Gastroesophageal sphincter (tissue), 4 donors: ENCODE measurements around the gene INO80. TPM values are rescaled to one million over a fixed set of nuclear protein-coding genes. Genes with fewer than 3 reads are reported as not detected.

Source experiments
- ATAC-seq: fragments of 150-250 bp; one replicate; pipeline ENCODE4 v1.9.1; 2016; ENCODE audit warnings: mild to moderate bottlenecking, moderate library complexity
- H3K27ac ChIP-seq, 4 donors: fragments of 200-600 bp; sonication (generic) in 3 of 4; 1 replicate in 3 of 4; 2 replicates in 1 of 4; pipeline ENCODE4 v1.5.1; 2016 to 2019
- H3K27me3 ChIP-seq: fragments of 200-600 bp; sonication (generic); one replicate; pipeline ENCODE4 v1.5.1; 2019
- H3K36me3 ChIP-seq, 2 donors: fragments of 200-600 bp; sonication (generic); one replicate each; pipeline ENCODE4 v1.5.1; 2019; ENCODE audit warnings: control low read depth in 1 of 2
- H3K4me1 ChIP-seq, 3 donors: fragments of 200-600 bp; sonication (generic); 1 replicate in 2 of 3; 2 replicates in 1 of 3; pipeline ENCODE4 v1.5.1; 2016 to 2019; ENCODE audit warnings: control low read depth in 2 of 3
- H3K4me3 ChIP-seq, 2 donors: fragments of 200-600 bp; sonication (generic); one replicate each; pipeline ENCODE4 v1.5.1; 2019; ENCODE audit warnings: mild to moderate bottlenecking in 1 of 2, moderate library complexity in 1 of 2
- H3K9me3 ChIP-seq, 3 donors: fragments of 200-600 bp; sonication (generic); one replicate each; pipeline ENCODE4 v1.5.1; 2017 to 2019; ENCODE audit warnings: control low read depth in 2 of 3
- CTCF ChIP-seq, 4 experiments: fragments of 200-600 bp in 2 of 4; fragments of 450-650 bp in 2 of 4; sonication (generic) in 1 of 4; IDR thresholded peaks; one replicate each; pipeline ENCODE4 v1.5.1; 2017 to 2019; ENCODE audit warnings: antibody characterized with exemption in 4 of 4, mild to moderate bottlenecking in 2 of 4, moderate library complexity in 2 of 4
- EP300 ChIP-seq: sonication (generic); formaldehyde crosslinking; IDR thresholded peaks from one replicate; pipeline ENCODE4 v1.6.1; 2017; ENCODE audit warnings: antibody characterized with exemption, mild to moderate bottlenecking
- POLR2A ChIP-seq, 2 donors: fragments of 450-650 bp; IDR thresholded peaks; one replicate each; pipeline ENCODE4 v1.6.1; 2017; ENCODE audit warnings: antibody characterized with exemption in 2 of 2, mild to moderate bottlenecking in 2 of 2, moderate library complexity in 1 of 2
- POLR2AphosphoS5 ChIP-seq: sonication (generic); formaldehyde crosslinking; IDR thresholded peaks from one replicate; pipeline ENCODE4 v1.6.1; 2017; ENCODE audit warnings: antibody characterized with exemption
- WGBS, 2 donors: methylation state at CpG; one replicate each; pipeline ENCODE4 v1.1.5; 2018; ENCODE audit warnings: low coverage in 1 of 2; 5-methylcytosine and 5-hydroxymethylcytosine counted together
- total RNA-seq, 4 donors: library from RNA; depleted of rRNA; stranded (reverse); fragments of >200 nt; gene quantifications; one replicate each; pipeline ENCODE4 v1.1.0, GENCODE V29; 2016

The INO80 gene
- total RNA-seq, 4 donors from 2014 or later, result 18.0 to 61.3 (median 32.2) TPM

DNA sequence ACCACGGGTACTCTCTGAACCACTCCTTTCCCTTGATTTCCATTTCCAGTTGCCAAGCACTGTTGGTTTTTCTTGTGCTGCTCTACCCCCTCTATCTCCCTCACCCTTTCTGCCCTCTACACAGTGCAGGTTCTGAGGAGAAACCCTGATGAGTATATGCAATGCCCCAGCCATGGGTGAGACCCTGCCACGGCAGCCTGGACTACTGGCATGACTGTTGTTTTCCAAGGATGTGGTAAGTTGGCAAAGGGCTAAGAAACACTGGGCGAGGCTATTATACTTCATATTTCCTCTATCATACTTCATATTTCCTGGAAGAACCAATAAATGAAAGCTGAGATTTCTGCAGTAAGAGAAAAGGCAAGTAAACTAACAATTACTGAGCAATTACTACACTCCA is 134.9 kb downstream of the INO80 start:
- no peak overlapping the region for H3K4me3 ChIP-seq
- H3K27ac ChIP-seq, result no peak overlapping the region
- 58% methylated on average over 3 of the region's 3 CpGs; no CpG with 5 or more reads in 1 of the 2 donors for WGBS, 2 donors
- H3K27me3 ChIP-seq, result no peaks in the 10 kb centered on the region
- TF ChIP-seq POLR2AphosphoS5 (no peak), CTCF (IDR thresholded peaks at IDR 0.05) (no peak), EP300 (no peak), POLR2A (IDR thresholded peaks at IDR 0.05) (no peak)
- H3K36me3 ChIP-seq, result peaks cover 0 to 100% of the 10 kb centered on the region in 2 donors
- H3K4me1 ChIP-seq, result no peaks in the 10 kb centered on the region
- no peak for ATAC-seq
- no peaks in the 10 kb centered on the region for H3K9me3 ChIP-seq

- no peak for ATAC-seq
- TF ChIP-seq EP300 (no peak), POLR2AphosphoS5 (no peak), CTCF (IDR thresholded peaks at IDR 0.05) (no peak), POLR2A (IDR thresholded peaks at IDR 0.05) (no peak)
- WGBS, 2 donors, result 93 to 100% methylated on average over 1 to 4 of the region's 4 CpGs
Observed at GRCh38 chr15:40978562-40978961, 137.5 kb downstream of the INO80 start.

GRCh38 chr15:40978141-40978540 is 137.9 kb downstream of the INO80 start:
- Histone ChIP-seq H3K4me3 (no peak overlapping the region), H3K36me3 (peaks cover 0 to 78% of the 10 kb centered on the region in 2 donors), H3K4me1 (no peaks in the 10 kb centered on the region), H3K27me3 (no peaks in the 10 kb centered on the region), H3K9me3 (no peaks in the 10 kb centered on the region), H3K27ac (no peak overlapping the region)
- no peak for TF ChIP-seq POLR2AphosphoS5
- TF ChIP-seq POLR2A (IDR thresholded peaks at IDR 0.05), result no peak
- TF ChIP-seq CTCF (IDR thresholded peaks at IDR 0.05), result no peak
- TF ChIP-seq EP300, result no peak
- ATAC-seq, result no peak
- WGBS, 2 donors, result 75 to 100% methylated on average over 1 to 2 of the region's 2 CpGs

More at GRCh38 chr15:40978562-40978961, 137.5 kb downstream of the INO80 start:
- Histone ChIP-seq H3K9me3 (no peaks in the 10 kb centered on the region), H3K27ac (no peak overlapping the region), H3K36me3 (peaks cover 0 to 82% of the 10 kb centered on the region in 2 donors), H3K4me3 (no peak overlapping the region), H3K4me1 (no peaks in the 10 kb centered on the region), H3K27me3 (no peaks in the 10 kb centered on the region)

DNA sequence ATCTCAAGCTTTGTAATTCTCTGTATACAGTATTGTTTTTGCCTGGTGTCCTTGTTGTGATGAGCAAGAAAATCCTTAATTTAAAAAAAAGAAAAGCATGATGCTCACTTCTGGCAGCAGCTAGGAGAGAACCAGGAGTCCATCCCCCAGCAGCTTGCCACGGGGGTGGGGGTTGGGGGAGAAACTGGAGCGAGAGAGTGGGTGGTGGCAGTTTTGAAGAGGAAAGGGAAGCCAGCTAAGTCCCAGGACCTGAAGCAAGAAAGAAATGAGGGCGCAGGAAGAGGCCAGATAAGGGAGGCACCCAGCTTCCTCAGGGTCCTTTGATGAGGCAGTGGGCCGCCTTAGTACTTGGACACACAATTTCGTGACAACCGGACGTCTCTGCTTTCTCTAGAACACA is 139.3 kb downstream of the INO80 start:
- 65 to 71% methylated on average over 5 to 7 of the region's 7 CpGs for WGBS, 2 donors
- no peak for ATAC-seq
- H3K4me3 ChIP-seq, result no peak overlapping the region
- H3K36me3 ChIP-seq, result peaks cover 0 to 65% of the 10 kb centered on the region in 2 donors
- no peaks in the 10 kb centered on the region for H3K27me3 ChIP-seq
- H3K27ac ChIP-seq, result no peak overlapping the region
- H3K4me1 ChIP-seq, result no peaks in the 10 kb centered on the region
- no peaks in the 10 kb centered on the region for H3K9me3 ChIP-seq
- TF ChIP-seq POLR2AphosphoS5, result no peak
- TF ChIP-seq POLR2A (IDR thresholded peaks at IDR 0.05), result no peak
- no peak for TF ChIP-seq CTCF (IDR thresholded peaks at IDR 0.05)
- TF ChIP-seq EP300, result no peak

DNA sequence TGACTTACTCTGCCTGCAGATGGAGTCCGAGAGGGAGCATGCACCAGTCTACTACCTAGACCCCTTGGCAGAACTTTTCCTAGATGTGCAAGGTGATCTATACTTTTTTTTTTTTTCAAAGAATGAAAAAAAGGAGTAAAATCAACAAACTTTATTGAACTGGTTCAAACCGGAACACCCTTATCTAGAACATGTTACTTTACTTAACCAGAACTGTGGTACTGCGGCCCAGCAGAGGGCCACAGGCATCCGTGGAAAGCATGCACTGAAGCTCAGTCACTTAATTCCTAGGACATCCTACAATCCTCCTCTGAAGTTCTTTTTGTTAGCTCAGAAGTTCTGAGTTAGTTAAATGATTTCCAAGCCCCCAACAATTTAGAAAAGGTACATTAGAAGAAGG is 141.2 kb downstream of the INO80 start:
- 74 to 87% methylated on average over 3 to 4 of the region's 4 CpGs for WGBS, 2 donors
- Histone ChIP-seq H3K9me3 (no peaks in the 10 kb centered on the region), H3K27me3 (no peaks in the 10 kb centered on the region), H3K27ac (no peak overlapping the region), H3K36me3 (peaks cover 0 to 45% of the 10 kb centered on the region in 2 donors), H3K4me3 (no peak overlapping the region), H3K4me1 (no peaks in the 10 kb centered on the region)
- no peak for TF ChIP-seq POLR2A (IDR thresholded peaks at IDR 0.05)
- TF ChIP-seq EP300, result no peak
- no peak for TF ChIP-seq CTCF (IDR thresholded peaks at IDR 0.05)
- TF ChIP-seq POLR2AphosphoS5, result no peak
- no peak for ATAC-seq
